HCT116 (cell line): Measurements from ENCODE around the gene TMEM222.

ENCODE experiments used
- EZH2 ChIP-seq: fragments of 200-600 bp; sonication (generic); IDR thresholded peaks from 2 replicates; pipeline ENCODE4 v1.6.1; 2017; ENCODE audit warnings: antibody characterized with exemption, mixed run types
- EZH2phosphoT487 ChIP-seq: fragments of 200-600 bp; IDR thresholded peaks from 2 replicates; pipeline ENCODE4 v1.6.1; 2018; ENCODE audit warnings: antibody characterized with exemption, borderline replicate concordance
- JUND ChIP-seq: IDR thresholded peaks from 2 replicates; pipeline ENCODE4 v1.6.1; 2012
- POLR2A ChIP-seq: IDR thresholded peaks from 2 replicates; pipeline ENCODE4 v1.7.0; 2011; ENCODE audit warnings: borderline replicate concordance; ENCODE audit not compliant: insufficient read depth, insufficient read length; ENCODE audit errors: extremely low read depth
- RAD21 ChIP-seq: IDR thresholded peaks from 2 replicates; pipeline ENCODE4 v1.6.1; 2012; ENCODE audit warnings: low read depth, mild to moderate bottlenecking
- SIN3A ChIP-seq: IDR thresholded peaks from 2 replicates; pipeline ENCODE4 v1.6.1; 2012; ENCODE audit warnings: low read depth
- YY1 ChIP-seq: IDR thresholded peaks from 2 replicates; pipeline ENCODE4 v1.6.1; 2011; ENCODE audit warnings: low read length, low read depth, moderate library complexity, mild to moderate bottlenecking; ENCODE audit not compliant: insufficient replicate concordance; ENCODE audit errors: extremely low read depth
- TF ChIP-seq, protein P1 (sequence below), 3 experiments: fragments of 200-600 bp in 1 of 3; sonication (generic) in 1 of 3; IDR thresholded peaks in 2 of 3; conservative IDR thresholded peaks in 1 of 3; 2 replicates each; pipeline ENCODE4 v1.5.1; 2012 to 2017; ENCODE audit warnings: low read depth in 2 of 3, low read length in 2 of 3, antibody characterized with exemption in 1 of 3, borderline replicate concordance in 1 of 3, control low read depth in 1 of 3, mild to moderate bottlenecking in 1 of 3, mixed read lengths in 1 of 3, mixed run types in 1 of 3, moderate library complexity in 1 of 3; ENCODE audit not compliant: insufficient read depth in 1 of 3
- TF ChIP-seq, protein P2 (sequence below): IDR thresholded peaks from 2 replicates; pipeline ENCODE4 v1.6.1; 2012

- TF ChIP-seq, protein P1, sequence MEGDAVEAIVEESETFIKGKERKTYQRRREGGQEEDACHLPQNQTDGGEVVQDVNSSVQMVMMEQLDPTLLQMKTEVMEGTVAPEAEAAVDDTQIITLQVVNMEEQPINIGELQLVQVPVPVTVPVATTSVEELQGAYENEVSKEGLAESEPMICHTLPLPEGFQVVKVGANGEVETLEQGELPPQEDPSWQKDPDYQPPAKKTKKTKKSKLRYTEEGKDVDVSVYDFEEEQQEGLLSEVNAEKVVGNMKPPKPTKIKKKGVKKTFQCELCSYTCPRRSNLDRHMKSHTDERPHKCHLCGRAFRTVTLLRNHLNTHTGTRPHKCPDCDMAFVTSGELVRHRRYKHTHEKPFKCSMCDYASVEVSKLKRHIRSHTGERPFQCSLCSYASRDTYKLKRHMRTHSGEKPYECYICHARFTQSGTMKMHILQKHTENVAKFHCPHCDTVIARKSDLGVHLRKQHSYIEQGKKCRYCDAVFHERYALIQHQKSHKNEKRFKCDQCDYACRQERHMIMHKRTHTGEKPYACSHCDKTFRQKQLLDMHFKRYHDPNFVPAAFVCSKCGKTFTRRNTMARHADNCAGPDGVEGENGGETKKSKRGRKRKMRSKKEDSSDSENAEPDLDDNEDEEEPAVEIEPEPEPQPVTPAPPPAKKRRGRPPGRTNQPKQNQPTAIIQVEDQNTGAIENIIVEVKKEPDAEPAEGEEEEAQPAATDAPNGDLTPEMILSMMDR (IDR thresholded peaks at IDR 0.05 in 2 of 3, conservative IDR thresholded peaks at IDR 0.05 in 1 of 3; ENCODE audit: borderline replicate concordance in 1 of 3, insufficient read depth in 1 of 3, low read depth in 2 of 3, low read length in 2 of 3), result peak; percentile 45 to 68 (median 66); a peak in 5 of 6 replicates
- no peak for TF ChIP-seq YY1
- TF ChIP-seq SIN3A, result no peak
- TF ChIP-seq, protein P2, sequence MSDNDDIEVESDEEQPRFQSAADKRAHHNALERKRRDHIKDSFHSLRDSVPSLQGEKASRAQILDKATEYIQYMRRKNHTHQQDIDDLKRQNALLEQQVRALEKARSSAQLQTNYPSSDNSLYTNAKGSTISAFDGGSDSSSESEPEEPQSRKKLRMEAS, result no peak
- TF ChIP-seq RAD21, result peak; percentile 52
- TF ChIP-seq POLR2A, result no peak
- TF ChIP-seq EZH2, result no peak
- TF ChIP-seq EZH2phosphoT487, result no peak
- TF ChIP-seq JUND, result no peak
Measured at GRCh38 chr1:27306892-27307761, 14.8 kb upstream of the TMEM222 start.
